Activated T-cell treated with anti-CD3 and anti-CD28 coated beads, Interleukin-2, amount 50 U/mL, for 48 hours (primary cell): ENCODE results near the gene C6orf15.

Source experiments
- DNase-seq, 2 experiments: peaks; one replicate each; pipeline ENCODE4 v3.0.0-alpha.2; 2020

C6orf15 gene

GRCh38 chr6:31065556-31065955 lies 46.8 kb downstream of the C6orf15 start:
- no peak for DNase-seq

- no peak for DNase-seq
Measured at GRCh38 chr6:31063906-31064435, 48.4 kb downstream of the C6orf15 start.
